Measurements from ENCODE around the gene BPIFB4.

- TF ChIP-seq EZH2 (IDR thresholded peaks at IDR 0.05): no peak
- TF ChIP-seq FOXP2 (optimal IDR thresholded peaks at IDR 0.05; ENCODE audit: control extremely low read depth, extremely low read length, insufficient read depth): no peak
- TF ChIP-seq POLR2AphosphoS5 (IDR thresholded peaks at IDR 0.05; ENCODE audit: borderline replicate concordance, low read depth, low read length): no peak
Measured at GRCh38 chr20:33081411-33082154, 2.1 kb downstream of the BPIFB4 start.
